ENCODE data around the gene SUV39H1. TPM values are rescaled to one million over a fixed set of nuclear protein-coding genes. Genes with fewer than 3 reads are reported as not detected.

Gene SUV39H1
- total and polyA plus RNA-seq, 2 of the 8 experiments (the other 6 are each of a cell fraction or from before 2014, with no cell fraction given) = 14.8 to 27.8 TPM

GRCh38 chrX:48648336-48648751, 48.2 kb upstream of the SUV39H1 start (continued):
- TF ChIP-seq CEBPB (IDR thresholded peaks at IDR 0.05; ENCODE audit: low read depth, low read length) (no peak), JUND (IDR thresholded peaks at IDR 0.05; ENCODE audit: low read length) (no peak), TCF12 (IDR thresholded peaks at IDR 0.05; ENCODE audit: low read depth, low read length) (0 out of 2 replicates have a peak, but pooled peaks have one; percentile 8), HDAC2 (IDR thresholded peaks at IDR 0.05; ENCODE audit: borderline replicate concordance in 1 of 2, low read depth in 2 of 2, low read length in 2 of 2) (no peak), GTF2F1 (IDR thresholded peaks at IDR 0.05; ENCODE audit: borderline replicate concordance, low read depth, low read length) (no peak), JUN (IDR thresholded peaks at IDR 0.05; ENCODE audit: low read depth, low read length) (no peak), YY1 (IDR thresholded peaks at IDR 0.05; ENCODE audit: low read depth, low read length) (no peak), ZNF274 (IDR thresholded peaks at IDR 0.05; ENCODE audit: borderline replicate concordance, extremely low read depth, low read length) (no peak), POU5F1 (IDR thresholded peaks at IDR 0.05; ENCODE audit: low read depth, low read length) (no peak), POLR2AphosphoS5 (IDR thresholded peaks at IDR 0.05; ENCODE audit: low read depth, low read length) (no peak)
